GM18868 (cell line): ENCODE data around the gene LONP1.
"Not testable (repeated sequence)": the region's sequence is repeated elsewhere in the genome, so short reads cannot be mapped to it uniquely, and the experiment has no call there.

ENCODE experiments used
- ATAC-seq: cut with Tn5 transposase; IDR thresholded peaks from one replicate; pipeline ENCODE4 v1.9.1; 2021; ENCODE audit warnings: mild to moderate bottlenecking, moderate library complexity; ENCODE audit not compliant: unreplicated experiment

Gene LONP1

DNA sequence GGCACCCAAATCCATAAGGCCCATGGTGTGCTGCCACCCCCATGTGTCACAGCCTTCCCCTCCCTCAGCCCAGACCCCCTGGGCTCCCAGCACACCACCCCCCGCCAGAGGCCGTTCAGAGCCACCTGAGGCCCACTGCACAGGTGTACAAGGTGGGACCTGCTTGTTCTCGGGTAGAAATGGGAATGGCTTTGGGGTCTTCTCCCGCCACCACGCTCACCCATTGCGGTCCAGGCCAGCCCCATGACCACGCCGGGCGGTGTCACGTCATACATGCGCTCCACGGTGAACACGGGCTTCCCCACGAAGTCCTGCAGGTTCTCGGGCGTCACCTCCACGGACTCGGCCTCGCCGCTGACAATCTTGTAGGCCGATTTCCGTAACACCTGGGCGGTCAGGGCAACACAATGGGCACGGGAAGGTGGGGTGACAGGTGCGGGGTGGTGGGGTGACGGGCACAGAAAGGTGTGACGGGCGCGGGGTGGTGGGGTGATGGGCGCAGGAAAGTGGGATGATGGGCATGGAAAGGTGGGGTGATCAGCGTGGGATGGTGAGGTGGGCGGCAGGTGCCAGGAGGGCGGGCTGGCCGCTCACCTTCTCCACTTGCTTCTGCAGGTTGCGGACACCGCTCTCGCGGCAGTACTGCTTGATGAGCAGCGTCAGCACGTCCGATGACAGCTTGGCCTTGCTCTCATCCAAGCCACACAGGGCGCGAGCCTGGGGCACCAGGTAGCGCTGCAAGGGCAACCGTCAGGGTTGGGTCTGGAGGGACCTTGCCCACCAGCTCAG, 25.6 kb downstream of the LONP1 start:
- no peak for ATAC-seq

- no peak for ATAC-seq
Measured at GRCh38 chr19:5693195-5694166, 26.5 kb downstream of the LONP1 start.

GRCh38 chr19:5692723-5693194, 27.2 kb downstream of the LONP1 start:
- no peak for ATAC-seq

DNA sequence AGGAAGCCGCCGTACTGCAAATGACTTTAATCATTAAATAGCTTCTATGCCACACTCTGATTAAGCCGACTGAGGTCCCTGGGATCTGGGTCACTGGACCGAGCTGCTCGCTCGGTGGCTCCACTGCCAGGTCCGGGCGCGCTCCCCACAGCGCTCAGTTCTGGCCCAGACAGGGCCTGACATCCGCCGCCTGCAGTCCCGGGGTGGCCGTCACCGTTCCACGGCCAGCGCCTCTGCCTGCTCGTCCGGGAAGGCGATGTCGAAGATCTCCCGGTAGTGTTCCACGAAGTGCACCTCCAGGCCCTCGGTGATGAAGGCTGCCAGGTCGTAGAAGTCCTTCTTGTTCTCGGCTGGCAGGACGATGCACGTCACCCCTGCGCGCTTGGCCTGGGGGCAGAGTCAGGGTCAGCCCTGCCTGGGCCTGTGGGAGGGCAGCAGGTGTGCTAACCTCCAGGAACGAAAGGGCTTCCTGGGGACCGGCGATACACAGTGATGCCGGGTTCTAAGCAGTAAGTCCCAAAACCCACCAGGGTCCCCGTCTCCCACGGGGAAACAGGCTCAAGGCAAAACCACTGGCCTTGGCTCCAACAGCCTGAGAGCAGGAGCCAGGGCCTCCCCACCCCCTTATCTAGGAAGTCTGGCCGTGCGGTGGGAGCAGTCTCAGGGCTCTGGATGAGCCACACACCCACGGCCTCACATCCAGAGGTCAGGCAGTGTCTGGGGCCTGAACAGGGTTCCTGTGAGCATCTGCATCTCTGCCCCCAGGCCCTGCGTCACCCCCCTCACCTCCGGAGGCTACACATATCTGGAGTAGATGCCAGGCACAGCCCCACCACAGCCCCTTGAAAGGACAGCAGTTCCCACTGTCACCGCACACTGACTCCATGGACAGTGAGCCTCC, 27.9 kb downstream of the LONP1 start:
- ATAC-seq: no peak

GRCh38 chr19:5690955-5691821, 28.8 kb downstream of the LONP1 start:
- ATAC-seq: no peak

DNA sequence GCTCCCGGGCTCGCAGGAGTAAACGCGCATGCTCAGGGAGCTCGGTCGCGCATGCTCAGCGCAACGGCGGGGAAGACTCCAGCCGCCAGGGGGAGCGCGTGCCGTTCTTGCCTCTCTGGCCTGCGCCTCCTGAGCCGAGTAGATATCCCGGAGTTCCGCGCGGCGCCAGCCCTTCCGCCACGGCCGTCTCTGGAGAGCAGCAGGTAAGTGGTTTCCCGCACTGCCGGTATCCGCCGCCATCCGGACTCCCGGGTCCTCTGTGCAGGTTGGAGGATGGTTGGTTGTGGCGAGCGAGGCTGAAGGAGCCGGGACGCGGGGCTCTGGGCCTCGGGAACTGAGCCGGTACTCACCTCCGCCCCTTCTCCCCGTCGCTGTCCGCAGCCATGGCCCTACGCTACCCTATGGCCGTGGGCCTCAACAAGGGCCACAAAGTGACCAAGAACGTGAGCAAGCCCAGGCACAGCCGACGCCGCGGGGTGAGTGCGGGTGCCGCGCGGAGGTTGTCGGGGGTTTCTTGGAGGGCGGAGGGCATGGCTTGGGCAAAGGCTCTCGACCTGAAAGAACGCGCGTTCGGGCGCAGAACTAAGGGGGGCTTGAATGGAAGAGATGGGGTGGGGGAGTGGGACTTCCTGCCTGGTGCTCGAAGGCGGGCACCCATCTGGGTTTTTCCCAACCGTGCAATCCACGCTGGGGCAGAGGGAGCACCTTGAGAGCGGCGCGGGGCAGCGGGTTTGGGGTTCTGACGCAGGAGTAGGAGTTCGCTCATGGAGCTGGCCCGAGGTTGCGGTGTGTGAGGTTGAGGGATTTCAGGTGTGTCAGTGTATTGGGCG, 29.6 kb downstream of the LONP1 start, which contains the start of gene RPL36:
TSS of gene RPL36 (plus strand) at position 171 of the 830 bp plus-strand sequence. CDS start at position 384, 213 bp downstream.
- ATAC-seq: peak; percentile 38

- not testable (repeated sequence) for ATAC-seq
Measured at GRCh38 chr19:5688262-5688881, 31.6 kb downstream of the LONP1 start.

DNA sequence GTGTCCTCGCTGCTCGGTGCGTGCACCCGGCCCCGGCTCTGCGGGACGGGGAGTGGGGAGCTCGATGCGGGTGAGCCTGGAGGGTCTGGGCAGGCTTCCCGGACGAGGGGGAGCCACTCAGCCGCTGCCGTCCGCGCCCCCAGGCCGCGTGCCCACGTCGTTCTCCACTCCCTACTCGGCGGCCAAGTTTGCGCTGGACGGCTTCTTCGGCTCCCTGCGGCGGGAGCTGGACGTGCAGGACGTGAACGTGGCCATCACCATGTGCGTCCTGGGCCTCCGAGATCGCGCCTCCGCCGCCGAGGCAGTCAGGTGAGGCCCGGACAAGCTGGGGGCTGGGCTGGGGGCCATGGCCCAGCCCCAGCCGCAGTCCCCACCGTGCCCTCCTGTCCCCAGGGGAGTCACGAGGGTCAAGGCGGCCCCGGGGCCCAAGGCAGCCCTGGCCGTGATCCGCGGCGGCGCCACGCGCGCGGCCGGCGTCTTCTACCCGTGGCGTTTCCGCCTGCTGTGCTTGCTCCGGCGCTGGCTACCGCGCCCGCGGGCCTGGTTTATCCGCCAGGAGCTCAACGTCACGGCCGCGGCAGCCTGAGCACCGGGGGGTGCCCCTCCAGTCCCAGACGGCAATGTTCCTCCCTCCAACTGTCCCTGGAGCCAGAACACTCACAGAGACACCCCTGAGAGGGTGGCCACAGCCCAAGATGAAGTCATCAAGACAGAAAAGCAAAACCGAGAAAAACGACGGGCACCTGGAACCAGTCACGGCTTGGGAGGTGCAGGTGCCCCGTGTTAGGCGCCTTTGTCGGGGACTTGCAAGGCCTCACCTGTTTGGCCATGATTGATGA, 32.4 kb downstream of the LONP1 start:
- ATAC-seq: no peak

DNA sequence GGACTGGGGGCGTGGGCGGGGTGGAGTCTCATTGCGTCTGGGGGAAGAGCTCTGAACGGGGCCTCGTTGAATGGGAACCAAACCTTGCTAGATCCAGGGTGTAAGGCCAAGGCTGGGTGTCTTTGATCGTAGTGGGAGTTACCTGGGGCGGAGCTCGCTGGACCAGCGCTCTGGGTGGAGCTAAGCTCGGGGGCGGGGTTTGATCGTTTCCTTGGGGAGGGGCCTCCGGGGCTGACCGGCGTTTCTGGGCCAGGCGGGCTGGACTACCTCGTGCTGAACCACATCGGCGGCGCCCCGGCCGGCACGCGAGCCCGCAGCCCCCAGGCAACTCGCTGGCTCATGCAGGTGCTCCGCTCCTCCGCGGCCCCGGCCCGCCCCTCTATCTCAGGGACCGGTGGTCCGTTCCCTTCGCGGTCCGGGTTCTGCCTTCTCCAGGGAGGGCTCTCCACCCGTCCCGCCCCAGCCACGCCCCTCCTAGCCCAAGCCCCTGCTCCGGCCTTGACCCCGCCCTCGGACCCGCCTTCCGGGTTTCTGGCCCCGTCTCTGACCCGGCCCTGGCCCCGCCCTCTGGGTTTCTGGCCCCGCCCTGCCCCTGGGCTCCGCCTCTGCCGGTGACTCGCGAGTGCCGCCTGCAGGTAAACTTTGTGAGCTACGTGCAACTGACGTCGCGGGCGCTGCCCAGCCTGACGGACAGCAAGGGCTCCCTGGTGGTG, 33.1 kb downstream of the LONP1 start:
- peak; percentile 57 for ATAC-seq

GRCh38 chr19:5686326-5686646, 33.7 kb downstream of the LONP1 start:
- no peak for ATAC-seq

DNA sequence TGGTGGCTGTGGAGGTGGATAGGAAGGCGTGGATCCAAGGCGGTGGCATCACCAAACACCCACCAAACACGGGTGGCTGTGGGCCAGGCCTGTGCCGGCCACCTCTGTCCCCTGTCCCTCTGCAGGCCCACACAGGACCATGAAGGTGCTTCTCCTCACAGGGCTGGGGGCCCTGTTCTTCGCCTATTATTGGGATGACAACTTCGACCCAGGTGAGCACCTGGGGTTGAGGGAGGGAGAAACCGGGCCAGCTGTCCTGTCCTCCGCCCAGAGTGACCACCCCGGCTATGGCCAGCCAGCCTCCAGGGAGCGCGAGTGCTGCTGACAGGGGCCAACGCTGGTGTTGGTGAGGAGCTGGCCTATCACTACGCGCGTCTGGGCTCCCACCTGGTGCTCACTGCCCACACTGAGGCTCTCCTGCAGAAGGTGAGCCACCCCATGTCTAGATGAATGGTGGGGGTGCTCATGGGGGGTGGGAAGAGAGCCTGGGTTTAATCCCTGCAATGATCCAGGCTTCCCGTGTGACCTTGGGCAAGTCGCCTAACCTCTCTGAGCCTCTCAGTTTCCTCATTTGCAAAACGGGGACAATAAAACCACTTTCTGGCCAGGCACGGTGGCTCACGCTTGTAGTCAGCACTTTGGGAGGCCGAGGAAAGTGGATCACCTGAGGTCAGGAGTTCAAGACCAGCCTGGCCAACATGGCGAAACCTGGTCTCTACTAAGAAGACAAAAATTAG, 35.1 kb downstream of the LONP1 start:
- no peak for ATAC-seq

DNA sequence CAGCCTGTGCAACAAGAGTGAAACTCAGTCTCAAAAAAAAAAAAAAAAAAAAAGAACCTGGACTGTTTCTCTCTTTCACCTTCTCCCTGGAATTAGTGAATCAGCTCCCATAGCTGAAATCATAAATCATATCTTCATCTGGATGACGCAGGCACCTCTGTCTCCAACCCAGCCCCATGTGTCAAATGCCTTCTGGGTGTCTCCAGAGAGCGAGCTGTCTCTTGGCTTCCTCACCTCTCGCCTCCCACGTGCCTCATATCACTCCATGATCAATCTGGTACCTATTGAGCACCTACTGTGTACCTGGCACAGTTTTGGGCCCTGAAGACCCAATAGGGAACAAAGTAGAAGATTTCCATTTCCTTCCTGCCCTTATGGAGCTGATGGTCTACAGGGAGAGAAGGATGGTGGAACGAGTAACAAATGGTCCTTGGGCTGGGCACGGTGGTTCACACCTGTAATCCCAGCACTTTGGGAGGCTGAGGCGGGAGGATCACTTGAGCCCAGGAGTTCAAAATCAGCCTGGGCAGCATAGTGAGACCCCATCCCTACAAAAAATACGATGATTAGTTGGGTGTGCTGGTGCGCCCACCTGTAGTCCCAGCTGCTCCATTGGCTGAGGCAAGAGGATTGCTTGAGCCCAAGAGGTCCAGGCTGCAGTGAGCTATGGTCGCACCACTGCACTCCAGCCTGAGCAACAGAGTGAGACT, 36.6 kb downstream of the LONP1 start:
- no peak for ATAC-seq

GRCh38 chr19:5682107-5682482, 37.9 kb downstream of the LONP1 start:
- ATAC-seq: no peak

- no peak for ATAC-seq
Measured at GRCh38 chr19:5681391-5682106, 38.4 kb downstream of the LONP1 start.
